H1 (cell line): Measurements from ENCODE around the gene SCN10A. TPM values are rescaled to one million over a fixed set of nuclear protein-coding genes. Genes with fewer than 3 reads are reported as not detected.

Experiments
- BRCA1 ChIP-seq: IDR thresholded peaks from 2 replicates; pipeline ENCODE4 v1.6.1; 2012; ENCODE audit warnings: low read depth, low read length, improper control_type of control experiment
- CREB1 ChIP-seq: IDR thresholded peaks from 2 replicates; pipeline ENCODE4 v1.6.1; 2012; ENCODE audit warnings: inconsistent platforms
- EP300 ChIP-seq, 2 experiments: IDR thresholded peaks; 1 replicate in 1 of 2; 2 replicates in 1 of 2; pipeline ENCODE4 v1.6.1; 2011 to 2012; ENCODE audit warnings: low read depth in 2 of 2, low read length in 2 of 2, mild to moderate bottlenecking in 2 of 2, borderline replicate concordance in 1 of 2, inconsistent platforms in 1 of 2, moderate library complexity in 1 of 2
- GABPA ChIP-seq: IDR thresholded peaks from 2 replicates; pipeline ENCODE4 v1.6.1; 2011; ENCODE audit warnings: mild to moderate bottlenecking, low read length, moderate library complexity, borderline replicate concordance; ENCODE audit not compliant: insufficient read depth
- HDAC2 ChIP-seq, 2 experiments: fragments of 300-600 bp in 1 of 2; sonication (generic) in 1 of 2; IDR thresholded peaks; 2 replicates each; pipeline ENCODE4 v1.6.1; 2011 to 2012; ENCODE audit warnings: low read depth in 2 of 2, low read length in 2 of 2, mild to moderate bottlenecking in 2 of 2, moderate library complexity in 2 of 2, borderline replicate concordance in 1 of 2, inconsistent platforms in 1 of 2
- JUND ChIP-seq: IDR thresholded peaks from 2 replicates; pipeline ENCODE4 v1.6.1; 2011; ENCODE audit warnings: mild to moderate bottlenecking, improper control_type of control experiment, low read length
- KDM1A ChIP-seq: fragments of 200-600, 300-600 bp; sonication (generic); IDR thresholded peaks from 2 replicates; pipeline ENCODE4 v1.7.1; 2016; ENCODE audit warnings: mild to moderate bottlenecking, low read length, borderline replicate concordance
- MAFK ChIP-seq: IDR thresholded peaks from 2 replicates; pipeline ENCODE4 v1.6.1; 2012; ENCODE audit warnings: low read depth, mild to moderate bottlenecking, improper control_type of control experiment, low read length
- NANOG ChIP-seq: IDR thresholded peaks from 2 replicates; pipeline ENCODE4 v1.6.1; 2011; ENCODE audit warnings: low read length, low read depth, mild to moderate bottlenecking, inconsistent platforms; ENCODE audit not compliant: insufficient read depth, poor library complexity, severe bottlenecking
- PHF8 ChIP-seq: fragments of 200-600 bp; sonication (generic); conservative IDR thresholded peaks from 2 replicates; pipeline ENCODE4 v1.7.1; 2012; ENCODE audit warnings: low read depth, mild to moderate bottlenecking, inconsistent platforms, low read length, moderate library complexity
- POLR2AphosphoS5 ChIP-seq: IDR thresholded peaks from 2 replicates; pipeline ENCODE4 v1.6.1; 2011; ENCODE audit warnings: low read depth, low read length
- RFX5 ChIP-seq: IDR thresholded peaks from 2 replicates; pipeline ENCODE4 v1.6.1; 2011; ENCODE audit warnings: low read depth, low read length, improper control_type of control experiment, borderline replicate concordance
- RNF2 ChIP-seq: fragments of 200-900, 300-1000 bp; sonication (generic); IDR thresholded peaks from 2 replicates; pipeline ENCODE4 v1.7.1; 2016; ENCODE audit warnings: borderline replicate concordance, low read depth, mild to moderate bottlenecking, antibody characterized with exemption, low read length; ENCODE audit not compliant: poor library complexity, severe bottlenecking; ENCODE audit errors: missing control alignments
- SIX5 ChIP-seq: IDR thresholded peaks from 2 replicates; pipeline ENCODE4 v1.6.1; 2011; ENCODE audit warnings: mild to moderate bottlenecking, low read depth, low read length
- SP2 ChIP-seq: IDR thresholded peaks from 2 replicates; pipeline ENCODE4 v1.6.1; 2012; ENCODE audit warnings: mild to moderate bottlenecking, low read length, inconsistent platforms
- SP4 ChIP-seq: IDR thresholded peaks from 2 replicates; pipeline ENCODE4 v1.6.1; 2012; ENCODE audit warnings: low read length, inconsistent platforms
- TAF7 ChIP-seq: optimal IDR thresholded peaks from 2 replicates; pipeline ENCODE3; 2011; ENCODE audit warnings: low read depth, mild to moderate bottlenecking, inconsistent platforms, low read length, moderate library complexity, borderline replicate concordance
- TEAD4 ChIP-seq: IDR thresholded peaks from 2 replicates; pipeline ENCODE4 v1.6.1; 2012; ENCODE audit warnings: low read depth, low read length, inconsistent platforms, mixed read lengths
- polyA plus RNA-seq, 7 experiments: library from polyadenylated mRNA; depleted of rRNA in 3 of 7; stranded (reverse) in 5 of 7; unstranded in 2 of 7; fragments of >200 nt in 5 of 7; fragments of 200-250 nt in 2 of 7; gene quantifications; 1 replicate in 5 of 7; 2 replicates in 1 of 7; 4 replicates in 1 of 7; pipeline versions ENCODE4 v1.2.1 to v1.2.3, GENCODE V29; 2011 to 2013; ENCODE audit warnings: missing spikeins in 2 of 7, mixed read lengths in 2 of 7
- total RNA-seq: library from RNA; stranded (reverse); fragmentation: NEBNext Ultra II Directional; extraction: Animal tissue kit (Norgen Biotek cat#: 25700); gene quantifications from 2 replicates; pipeline ENCODE4 v1.2.1, GENCODE V29; 2021
- TF ChIP-seq, protein P1 (sequence below), 3 experiments: IDR thresholded peaks; 1 replicate in 2 of 3; 2 replicates in 1 of 3; pipeline versions ENCODE4 v1.5.1 to v1.6.1; 2011; ENCODE audit warnings: low read length in 3 of 3, mild to moderate bottlenecking in 3 of 3, inconsistent platforms in 2 of 3, low read depth in 1 of 3, moderate library complexity in 1 of 3; ENCODE audit not compliant: insufficient read depth in 1 of 3; ENCODE audit errors: control extremely low read depth in 1 of 3
- TF ChIP-seq, protein P2 (sequence below): IDR thresholded peaks from 2 replicates; pipeline ENCODE4 v1.6.1; 2012; ENCODE audit warnings: inconsistent platforms
- TF ChIP-seq, protein P3 (sequence below): IDR thresholded peaks from 2 replicates; pipeline ENCODE4 v1.6.1; 2012; ENCODE audit warnings: inconsistent platforms

The SCN10A gene
- total and polyA plus RNA-seq, 2 of the 8 experiments (the other 6 are each of a cell fraction or from before 2014, with no cell fraction given): not detected

DNA sequence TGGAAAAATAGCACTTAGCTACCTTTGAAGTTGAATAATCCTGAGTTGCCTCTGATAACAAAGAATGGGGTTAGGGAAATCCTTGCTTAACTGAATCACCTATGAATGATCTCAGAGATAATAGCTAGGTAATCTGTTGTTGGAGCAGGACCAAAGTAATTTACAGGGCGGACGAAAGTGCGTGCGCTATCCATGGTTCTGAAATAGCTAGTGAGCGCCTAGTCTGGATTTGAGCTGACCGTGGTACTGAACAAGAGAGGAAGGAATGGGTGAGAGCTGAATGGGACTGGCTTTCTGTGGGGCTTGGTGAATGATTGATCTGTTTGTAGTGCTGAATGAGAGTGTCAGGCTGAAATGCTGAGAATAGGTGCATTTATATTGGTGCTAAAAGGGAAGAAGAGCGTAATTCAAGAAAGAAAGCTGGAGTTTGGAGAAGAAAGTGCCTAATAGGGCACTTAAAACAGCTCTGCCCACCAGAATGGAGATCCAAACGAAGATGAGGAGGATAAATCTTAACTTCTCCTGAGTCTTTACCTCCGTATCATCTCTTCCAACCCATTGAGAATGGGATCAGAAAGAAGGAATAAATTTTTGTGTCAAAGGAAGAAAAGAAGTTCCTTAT lies 10.1 kb downstream of the SCN10A start (continued):
- TF ChIP-seq GABPA (no peak), MAFK (no peak), CREB1 (peak; percentile 44; the same call in 1 of the 2 replicates), TAF7 (peak; percentile 96), TEAD4 (peak; percentile 48; the same call in 1 of the 2 replicates), EP300 (IDR thresholded peaks at IDR 0.05; ENCODE audit: borderline replicate concordance in 1 of 2, low read depth in 2 of 2, low read length in 2 of 2) (no peak; a peak in 1 of 3 replicates), SP2 (no peak), PHF8 (no peak), HDAC2 (IDR thresholded peaks at IDR 0.05; ENCODE audit: borderline replicate concordance in 1 of 2, low read depth in 2 of 2, low read length in 2 of 2) (peak; percentile 96 to 97), SP4 (no peak), NANOG (no peak), RFX5 (no peak), BRCA1 (no peak), JUND (no peak), POLR2AphosphoS5 (no peak), SIX5 (no peak), KDM1A (no peak), RNF2 (no peak)
- TF ChIP-seq, protein P1, sequence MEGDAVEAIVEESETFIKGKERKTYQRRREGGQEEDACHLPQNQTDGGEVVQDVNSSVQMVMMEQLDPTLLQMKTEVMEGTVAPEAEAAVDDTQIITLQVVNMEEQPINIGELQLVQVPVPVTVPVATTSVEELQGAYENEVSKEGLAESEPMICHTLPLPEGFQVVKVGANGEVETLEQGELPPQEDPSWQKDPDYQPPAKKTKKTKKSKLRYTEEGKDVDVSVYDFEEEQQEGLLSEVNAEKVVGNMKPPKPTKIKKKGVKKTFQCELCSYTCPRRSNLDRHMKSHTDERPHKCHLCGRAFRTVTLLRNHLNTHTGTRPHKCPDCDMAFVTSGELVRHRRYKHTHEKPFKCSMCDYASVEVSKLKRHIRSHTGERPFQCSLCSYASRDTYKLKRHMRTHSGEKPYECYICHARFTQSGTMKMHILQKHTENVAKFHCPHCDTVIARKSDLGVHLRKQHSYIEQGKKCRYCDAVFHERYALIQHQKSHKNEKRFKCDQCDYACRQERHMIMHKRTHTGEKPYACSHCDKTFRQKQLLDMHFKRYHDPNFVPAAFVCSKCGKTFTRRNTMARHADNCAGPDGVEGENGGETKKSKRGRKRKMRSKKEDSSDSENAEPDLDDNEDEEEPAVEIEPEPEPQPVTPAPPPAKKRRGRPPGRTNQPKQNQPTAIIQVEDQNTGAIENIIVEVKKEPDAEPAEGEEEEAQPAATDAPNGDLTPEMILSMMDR (IDR thresholded peaks at IDR 0.05; ENCODE audit: control extremely low read depth in 1 of 3, insufficient read depth in 1 of 3, low read depth in 1 of 3, low read length in 3 of 3): no peak
- TF ChIP-seq, protein P2, sequence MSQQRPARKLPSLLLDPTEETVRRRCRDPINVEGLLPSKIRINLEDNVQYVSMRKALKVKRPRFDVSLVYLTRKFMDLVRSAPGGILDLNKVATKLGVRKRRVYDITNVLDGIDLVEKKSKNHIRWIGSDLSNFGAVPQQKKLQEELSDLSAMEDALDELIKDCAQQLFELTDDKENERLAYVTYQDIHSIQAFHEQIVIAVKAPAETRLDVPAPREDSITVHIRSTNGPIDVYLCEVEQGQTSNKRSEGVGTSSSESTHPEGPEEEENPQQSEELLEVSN: no peak
- TF ChIP-seq, protein P3, sequence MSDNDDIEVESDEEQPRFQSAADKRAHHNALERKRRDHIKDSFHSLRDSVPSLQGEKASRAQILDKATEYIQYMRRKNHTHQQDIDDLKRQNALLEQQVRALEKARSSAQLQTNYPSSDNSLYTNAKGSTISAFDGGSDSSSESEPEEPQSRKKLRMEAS: no peak
